ENCODE data around the gene RELL1. TPM values are rescaled to one million over a fixed set of nuclear protein-coding genes. Genes with fewer than 3 reads are reported as not detected.
A peak's percentile ranks its signal among the peaks of the same experiment; 100 is the strongest.

The RELL1 gene
- total RNA-seq, 1 donor from 2014 or later: 45.8 TPM

DNA sequence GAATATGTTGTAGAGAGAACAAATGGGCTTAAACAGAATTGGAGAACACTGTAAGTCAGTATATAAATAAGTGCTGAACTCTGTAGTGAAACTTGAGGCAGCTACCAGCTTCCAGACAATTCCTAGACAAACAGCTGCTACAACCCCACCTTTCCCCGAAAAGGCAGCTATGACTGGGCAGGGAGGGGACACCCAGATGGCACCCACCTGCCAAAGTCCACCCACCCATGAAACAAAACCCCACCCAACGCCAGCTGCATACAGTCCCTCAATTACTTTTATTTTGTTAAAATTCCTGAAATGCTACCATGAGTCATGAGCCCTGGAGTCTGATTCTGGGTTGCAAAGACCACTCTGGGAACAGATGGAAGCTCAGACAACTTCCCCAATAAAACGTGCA, 24.4 kb downstream of the RELL1 start:
- Mint-ChIP-seq H3K4me1 (ENCODE audit: unreplicated experiment) (peaks cover 59% of the 10 kb centered on the region), H3K27me3 (no peaks in the 10 kb centered on the region), H3K27ac (peak overlapping the region; percentile 55), H3K4me3 (peak overlapping the region; percentile 4), H3K36me3 (peaks cover 18% of the 10 kb centered on the region), H3K9me3 (peaks cover 4% of the 10 kb centered on the region)
- TF ChIP-seq, protein P1, sequence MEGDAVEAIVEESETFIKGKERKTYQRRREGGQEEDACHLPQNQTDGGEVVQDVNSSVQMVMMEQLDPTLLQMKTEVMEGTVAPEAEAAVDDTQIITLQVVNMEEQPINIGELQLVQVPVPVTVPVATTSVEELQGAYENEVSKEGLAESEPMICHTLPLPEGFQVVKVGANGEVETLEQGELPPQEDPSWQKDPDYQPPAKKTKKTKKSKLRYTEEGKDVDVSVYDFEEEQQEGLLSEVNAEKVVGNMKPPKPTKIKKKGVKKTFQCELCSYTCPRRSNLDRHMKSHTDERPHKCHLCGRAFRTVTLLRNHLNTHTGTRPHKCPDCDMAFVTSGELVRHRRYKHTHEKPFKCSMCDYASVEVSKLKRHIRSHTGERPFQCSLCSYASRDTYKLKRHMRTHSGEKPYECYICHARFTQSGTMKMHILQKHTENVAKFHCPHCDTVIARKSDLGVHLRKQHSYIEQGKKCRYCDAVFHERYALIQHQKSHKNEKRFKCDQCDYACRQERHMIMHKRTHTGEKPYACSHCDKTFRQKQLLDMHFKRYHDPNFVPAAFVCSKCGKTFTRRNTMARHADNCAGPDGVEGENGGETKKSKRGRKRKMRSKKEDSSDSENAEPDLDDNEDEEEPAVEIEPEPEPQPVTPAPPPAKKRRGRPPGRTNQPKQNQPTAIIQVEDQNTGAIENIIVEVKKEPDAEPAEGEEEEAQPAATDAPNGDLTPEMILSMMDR (conservative IDR thresholded peaks at IDR 0.05): no peak
- DNase-seq (ENCODE audit: extremely low spot score, unreplicated experiment): no peak

DNA sequence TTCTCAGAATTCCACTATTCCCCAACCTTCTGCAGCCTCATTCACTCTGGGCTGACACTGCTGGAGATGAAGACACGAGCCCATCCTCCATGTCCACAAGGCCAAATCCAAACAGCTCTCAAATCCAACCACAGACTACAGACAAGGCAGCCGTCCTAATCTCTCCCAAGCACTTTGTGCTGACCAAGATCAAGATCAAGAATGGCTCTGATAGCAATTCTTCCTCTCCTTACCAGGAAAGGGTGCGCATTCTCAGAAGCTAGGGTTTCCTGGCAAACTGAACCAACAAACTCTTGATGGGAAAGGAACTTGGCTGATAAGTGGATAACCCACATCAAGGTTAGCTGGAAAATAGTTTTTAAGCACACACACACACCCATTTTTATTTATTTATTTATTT, 26.5 kb downstream of the RELL1 start:
- Mint-ChIP-seq H3K4me3 (no peak overlapping the region), H3K9me3 (peaks cover 13% of the 10 kb centered on the region), H3K27ac (no peak overlapping the region), H3K36me3 (peaks cover 25% of the 10 kb centered on the region), H3K27me3 (no peaks in the 10 kb centered on the region), H3K4me1 (ENCODE audit: unreplicated experiment) (peaks cover 38% of the 10 kb centered on the region)
- no peak for DNase-seq (ENCODE audit: extremely low spot score, unreplicated experiment)
- TF ChIP-seq, protein P1 (conservative IDR thresholded peaks at IDR 0.05): no peak

DNA sequence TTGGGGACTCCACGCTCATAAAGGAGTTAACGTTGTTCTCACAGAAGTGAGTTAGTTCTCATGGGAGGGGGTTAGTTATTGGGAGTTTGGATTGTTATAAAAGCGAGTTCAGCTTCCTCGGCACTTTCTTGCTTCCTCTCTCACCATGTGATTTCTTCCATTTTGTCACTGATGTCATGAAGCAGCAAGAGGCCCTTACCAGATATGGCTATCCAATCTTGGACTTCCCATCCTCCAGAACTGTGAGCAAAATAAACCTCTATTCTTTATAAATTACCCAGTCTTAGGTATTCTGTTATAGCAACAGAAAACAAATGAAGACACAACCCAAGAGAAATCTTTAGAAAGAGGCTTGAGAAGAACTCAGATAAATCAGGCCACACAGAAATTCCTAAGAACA, 29.5 kb downstream of the RELL1 start:
- Mint-ChIP-seq H3K27ac (no peak overlapping the region), H3K36me3 (peaks cover 37% of the 10 kb centered on the region), H3K4me1 (ENCODE audit: unreplicated experiment) (peaks cover 19% of the 10 kb centered on the region), H3K27me3 (no peaks in the 10 kb centered on the region), H3K4me3 (no peak overlapping the region), H3K9me3 (peaks cover 17% of the 10 kb centered on the region)
- TF ChIP-seq, protein P1 (conservative IDR thresholded peaks at IDR 0.05): no peak
- no peak for DNase-seq (ENCODE audit: extremely low spot score, unreplicated experiment)

DNA sequence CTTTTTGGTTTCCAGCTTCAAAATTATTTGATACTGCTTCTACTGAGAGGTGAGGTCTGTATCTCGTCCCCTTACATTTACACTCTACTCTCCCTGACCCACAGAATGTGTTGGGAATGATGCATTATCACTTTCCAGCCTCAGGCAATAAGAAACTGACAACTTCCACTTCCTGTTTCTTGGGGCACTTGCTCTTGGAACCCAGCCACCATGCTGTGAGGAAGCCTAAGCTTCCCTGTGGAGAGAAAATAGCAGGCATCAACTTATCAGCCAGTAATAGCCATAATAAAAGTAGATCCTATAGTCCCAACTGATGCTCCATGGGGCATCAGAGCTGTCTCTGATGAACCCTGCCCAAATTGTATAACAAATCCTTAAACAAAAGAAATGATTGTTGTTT, 32.6 kb downstream of the RELL1 start:
- no peak for DNase-seq (ENCODE audit: extremely low spot score, unreplicated experiment)
- Mint-ChIP-seq H3K9me3 (peaks cover 17% of the 10 kb centered on the region), H3K27ac (no peak overlapping the region), H3K4me1 (ENCODE audit: unreplicated experiment) (peaks cover 12% of the 10 kb centered on the region), H3K36me3 (peaks cover 42% of the 10 kb centered on the region), H3K27me3 (no peaks in the 10 kb centered on the region), H3K4me3 (no peak overlapping the region)
- TF ChIP-seq, protein P1 (conservative IDR thresholded peaks at IDR 0.05): no peak

DNA sequence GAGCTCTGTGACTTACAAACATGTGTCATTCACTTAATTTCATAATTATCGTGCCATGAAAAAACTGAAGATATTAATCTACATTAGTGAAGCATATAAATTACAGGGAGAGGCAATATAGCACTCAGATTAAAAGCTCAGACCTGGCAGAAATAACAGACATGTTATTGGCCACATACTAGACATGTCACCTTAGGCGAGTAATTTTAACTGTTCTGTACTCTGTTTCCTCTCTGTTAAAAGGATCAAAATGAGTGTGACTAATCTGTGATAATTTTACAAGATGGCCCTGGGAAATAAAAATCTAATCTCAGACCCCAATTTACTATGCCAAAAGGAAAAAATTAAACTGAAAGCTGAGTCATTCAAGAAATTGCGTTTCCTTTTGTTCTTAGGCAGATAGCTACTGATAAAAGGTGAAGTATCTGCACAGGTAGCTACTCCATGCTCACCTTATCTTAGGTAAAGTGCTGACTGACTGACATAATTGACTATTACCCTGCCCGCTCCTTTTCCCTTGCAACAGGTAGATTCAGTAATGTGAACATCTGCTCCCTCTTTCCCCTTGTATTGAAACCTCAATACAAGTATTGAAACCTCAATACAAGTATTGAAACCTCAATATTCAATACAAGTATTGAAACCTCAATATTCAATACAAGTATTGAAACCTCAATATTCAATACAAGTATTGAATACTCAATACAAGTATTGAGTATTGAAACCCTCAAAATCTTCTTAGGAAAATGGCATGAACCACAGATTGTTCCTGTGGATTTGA, 33.2 kb downstream of the RELL1 start:
- no peak overlapping the region for H3K27ac Mint-ChIP-seq

More for the DNA sequence above, 33.2 kb downstream of the RELL1 start:
- Mint-ChIP-seq H3K36me3 (peaks cover 39% of the 10 kb centered on the region), H3K27me3 (no peaks in the 10 kb centered on the region), H3K4me1 (ENCODE audit: unreplicated experiment) (peaks cover 12% of the 10 kb centered on the region), H3K4me3 (no peak overlapping the region), H3K9me3 (peaks cover 14% of the 10 kb centered on the region)
- TF ChIP-seq, protein P1 (conservative IDR thresholded peaks at IDR 0.05): no peak
- no peak for DNase-seq (ENCODE audit: extremely low spot score, unreplicated experiment)

All from type B pancreatic cell (in vitro differentiated cells).